GM12892 (cell line): ENCODE measurements around the gene SGSM1.

ENCODE experiments used
- POLR2AphosphoS5 ChIP-seq: IDR thresholded peaks from 2 replicates; pipeline ENCODE4 v1.6.1; 2011; ENCODE audit warnings: low read depth, low read length, control low read depth
- TAF1 ChIP-seq: IDR thresholded peaks from 2 replicates; pipeline ENCODE4 v1.6.1; 2011; ENCODE audit warnings: low read depth, mild to moderate bottlenecking, control low read depth, low read length, borderline replicate concordance

GRCh38 chr22:24865508-24865907, 59.5 kb downstream of the SGSM1 start:
- no peak for TF ChIP-seq TAF1
- no peak for TF ChIP-seq POLR2AphosphoS5
